NCI-H1436 treated with DMSO at 0.1 percent for 48 hours (cell line): Measurements from ENCODE around the gene AOX1.
"Not testable (repeated sequence)": the region's sequence is repeated elsewhere in the genome, so short reads cannot be mapped to it uniquely, and the experiment has no call there.

Experiments used
- DNase-seq: peaks from one replicate; lab custom pipeline; 2025; lab: John Stamatoyannopoulos, UW

The AOX1 gene

DNA sequence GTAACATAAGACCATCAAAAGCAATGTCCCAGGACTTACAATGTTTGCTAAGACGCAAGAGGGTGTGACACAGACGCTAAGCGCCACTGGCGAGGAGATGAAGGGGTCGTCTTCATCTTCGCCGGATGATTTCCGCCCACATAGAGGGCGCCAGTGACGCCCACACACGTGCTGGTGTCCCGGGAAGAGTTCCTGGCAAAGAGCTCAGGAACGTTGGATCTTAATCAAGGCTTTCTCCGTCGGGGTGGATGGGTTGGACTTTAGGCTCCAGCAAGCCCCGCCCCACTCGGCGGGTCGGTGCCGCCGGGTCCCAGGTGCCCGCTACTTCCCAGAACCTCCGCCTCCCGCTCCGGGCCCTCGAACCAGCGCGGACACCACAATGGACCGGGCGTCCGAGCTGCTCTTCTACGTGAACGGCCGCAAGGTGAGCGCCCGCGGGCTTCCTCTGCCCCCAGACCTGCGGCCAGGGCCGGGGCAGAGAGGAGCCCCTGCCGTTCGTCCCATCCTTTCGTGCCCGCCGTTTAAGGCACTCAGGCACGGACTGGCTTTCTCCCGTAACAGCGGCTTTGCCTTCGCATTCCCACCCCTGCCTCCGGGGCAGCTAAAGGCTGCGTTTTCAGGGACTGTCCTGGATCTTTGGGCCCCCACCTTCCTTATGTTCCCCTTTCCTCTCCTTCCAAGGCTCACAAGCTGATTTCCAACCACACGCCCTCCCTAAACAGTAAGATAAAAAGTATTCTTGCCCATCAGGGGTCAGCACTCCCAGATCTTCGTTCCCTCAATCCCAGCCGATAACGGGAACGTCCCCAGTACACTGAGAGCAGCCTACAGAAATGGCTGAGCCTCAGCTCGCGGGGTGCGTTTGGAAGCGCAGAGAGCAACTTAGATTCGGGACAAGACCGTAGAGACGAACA, at the start of gene AOX1:
Gene AOX1, plus strand, starts transcription at position 285 of the 914 bp plus-strand sequence. Its CDS starts 95 bp downstream, at position 380.
- DNase-seq, result no peak

DNA sequence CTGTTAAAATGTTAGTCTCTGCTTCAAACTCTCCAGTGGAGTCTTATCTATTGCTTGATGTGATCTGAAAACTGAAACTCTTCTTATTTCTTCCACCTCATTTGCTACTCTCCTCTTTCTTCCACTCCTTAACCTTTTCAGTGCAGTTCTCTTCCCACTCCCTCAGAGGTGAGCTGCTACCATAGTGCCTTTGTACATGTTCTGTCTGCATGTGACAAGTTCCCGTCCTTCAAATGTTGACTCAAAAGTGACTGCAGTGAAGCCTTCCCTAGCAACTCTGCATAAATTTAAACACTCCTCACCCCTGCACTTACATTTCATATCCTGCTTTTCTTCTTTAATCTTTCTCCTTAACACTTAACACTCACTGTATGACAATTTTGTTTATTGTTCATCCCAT, 47.7 kb upstream of the AOX1 start:
- no peak for DNase-seq

DNA sequence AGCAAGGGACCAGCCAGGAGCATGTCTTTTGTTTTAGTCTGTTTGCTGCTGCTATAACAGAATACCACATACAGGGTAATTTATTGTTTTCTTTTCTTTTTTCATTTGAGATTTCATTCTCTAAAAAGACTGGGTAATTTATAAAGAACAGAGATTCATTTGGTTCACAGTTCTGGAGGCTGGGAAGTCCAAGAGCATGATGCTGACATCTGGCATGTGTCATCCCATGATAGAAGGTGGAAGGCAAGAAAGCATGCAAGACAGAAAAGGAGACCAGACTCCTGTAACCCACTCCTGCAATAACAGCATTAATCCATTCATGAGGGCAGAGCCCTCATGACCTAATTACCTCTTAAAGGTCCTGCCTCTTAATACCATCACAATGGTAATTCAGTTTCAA, 45.0 kb upstream of the AOX1 start:
- no peak for DNase-seq

DNA sequence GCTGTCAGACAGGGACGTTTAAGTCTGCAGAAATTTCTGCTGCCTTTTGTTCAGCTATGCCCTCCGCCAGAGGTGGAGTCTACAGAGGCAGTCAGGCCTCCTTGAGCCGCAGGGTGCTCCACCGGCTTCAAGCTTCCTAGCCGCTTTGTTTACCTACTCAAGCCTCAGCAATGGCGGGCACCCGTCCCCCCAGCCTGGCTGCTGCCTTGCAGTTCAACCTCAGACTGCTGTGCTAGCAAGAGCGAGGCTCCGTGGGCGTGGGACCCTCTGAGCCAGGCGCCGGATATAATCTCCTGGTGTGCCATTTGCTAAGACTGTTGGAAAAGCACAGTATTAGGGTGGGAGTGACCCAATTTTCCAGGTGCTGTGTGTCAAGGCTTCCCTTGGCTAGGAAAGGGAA, 19.2 kb upstream of the AOX1 start:
- DNase-seq, result not testable (repeated sequence)

DNA sequence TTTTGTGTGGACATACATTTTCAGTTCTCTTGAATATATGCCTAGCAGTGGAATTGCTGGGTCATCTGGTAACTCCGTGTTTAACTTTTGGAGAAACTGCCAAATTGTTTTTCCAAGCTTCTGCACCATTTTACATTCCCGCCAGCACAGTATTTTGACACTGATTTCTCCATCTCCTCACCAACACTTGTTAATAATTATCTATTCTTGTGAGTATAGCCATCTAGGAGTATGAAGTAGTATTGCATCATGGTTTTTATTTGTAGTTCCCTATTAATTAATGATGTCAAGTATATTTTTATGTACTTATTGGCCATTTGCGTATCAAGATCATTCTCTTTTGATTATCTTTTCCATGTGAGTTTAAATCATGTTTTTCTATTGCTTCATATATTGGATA, 17.9 kb upstream of the AOX1 start:
- DNase-seq, result no peak

DNA sequence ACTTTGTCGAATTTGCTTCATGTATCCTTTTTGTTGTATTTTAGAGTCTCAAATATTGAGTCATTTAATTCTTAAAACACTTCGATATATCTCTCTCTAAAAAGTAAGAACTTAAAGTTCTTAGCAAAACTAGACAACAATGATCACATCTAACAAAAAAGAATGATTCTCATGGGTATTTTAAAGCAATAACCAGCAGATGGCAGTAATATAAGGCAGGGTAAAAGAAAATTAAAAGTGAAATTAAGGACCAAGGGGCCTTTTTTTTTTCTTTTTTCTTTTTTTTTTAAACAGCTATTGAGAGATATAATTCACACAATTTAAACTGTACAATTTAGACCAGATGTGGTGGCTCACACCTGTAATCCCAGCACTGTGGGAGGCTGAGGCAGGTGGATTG, 9.9 kb upstream of the AOX1 start:
- DNase-seq, result no peak

DNA sequence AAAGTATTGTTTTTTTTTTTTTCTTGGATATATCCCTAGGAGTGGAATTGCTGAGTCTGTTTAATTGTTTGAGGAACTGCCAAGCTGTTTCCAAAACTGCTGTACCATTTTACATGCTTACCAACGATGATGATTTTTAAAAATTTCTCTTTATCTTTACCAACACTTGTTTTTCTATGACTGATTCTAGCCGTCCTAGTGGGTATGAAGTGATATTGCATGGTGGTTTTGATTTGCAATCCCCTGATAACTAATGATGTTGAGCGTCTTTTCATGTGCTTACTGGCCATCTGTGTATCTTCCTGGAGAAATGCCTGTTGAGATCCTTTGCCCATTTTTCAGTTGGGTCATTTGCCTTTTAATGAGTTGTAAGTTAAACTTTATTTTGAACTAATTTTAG, 8.8 kb upstream of the AOX1 start:
- DNase-seq, result no peak

DNA sequence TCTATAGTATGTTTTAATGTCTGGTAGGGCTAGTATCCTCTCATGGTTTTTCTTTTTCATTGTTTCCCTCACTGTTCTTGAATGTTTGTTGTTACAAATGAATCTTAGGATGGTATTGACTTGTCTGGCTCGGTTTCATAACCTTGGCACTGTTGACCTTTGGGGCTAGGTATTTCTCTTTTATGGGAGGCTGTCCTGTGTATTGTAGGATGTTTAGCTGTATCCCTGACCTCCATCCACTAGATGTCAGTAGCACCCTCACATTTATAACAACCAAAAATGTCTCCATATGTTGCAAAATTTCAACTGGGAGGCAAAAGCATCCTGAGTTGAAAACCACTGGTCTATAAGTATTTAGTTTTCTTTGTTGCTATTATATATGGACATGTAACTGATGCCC, 7.0 kb upstream of the AOX1 start:
- no peak for DNase-seq

DNA sequence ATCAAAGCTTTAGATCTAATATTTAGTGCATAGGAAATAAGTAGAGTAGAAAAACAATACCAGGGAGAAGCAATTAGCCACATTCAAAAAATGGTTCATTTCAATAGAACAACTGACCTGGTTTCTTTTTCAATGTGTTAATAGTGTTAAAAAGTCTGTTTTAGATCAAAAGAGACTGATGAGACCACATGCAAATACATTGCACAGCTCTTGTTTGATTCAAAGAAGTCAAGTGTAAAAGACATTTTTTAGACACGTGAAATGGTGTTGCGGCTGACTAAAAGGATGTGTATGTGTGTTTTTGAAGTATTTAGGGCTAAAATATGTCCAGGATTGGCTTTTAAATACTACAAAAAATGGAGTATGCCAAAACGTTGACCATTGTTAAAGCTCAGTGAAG, 1.2 kb upstream of the AOX1 start:
- DNase-seq, result no peak

DNA sequence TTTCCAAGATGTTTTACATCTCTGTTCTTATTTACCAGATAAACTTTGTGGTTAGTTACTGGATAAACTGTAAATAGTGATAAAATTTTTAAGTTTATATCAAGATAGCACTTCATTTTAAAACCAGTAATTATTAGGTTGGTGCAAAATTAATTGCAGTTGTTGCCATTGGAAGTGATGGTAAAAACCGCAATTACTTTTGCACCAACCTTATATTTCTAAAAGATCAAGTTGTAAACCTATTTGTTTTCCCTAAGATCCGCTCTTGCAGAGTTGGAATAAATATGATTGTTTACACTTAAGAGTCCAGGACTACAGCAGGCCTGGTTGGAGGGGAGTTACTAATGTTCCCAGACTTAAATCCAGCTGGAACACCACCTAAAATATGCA, 479 bp upstream of the AOX1 start:
- DNase-seq, result no peak

DNA sequence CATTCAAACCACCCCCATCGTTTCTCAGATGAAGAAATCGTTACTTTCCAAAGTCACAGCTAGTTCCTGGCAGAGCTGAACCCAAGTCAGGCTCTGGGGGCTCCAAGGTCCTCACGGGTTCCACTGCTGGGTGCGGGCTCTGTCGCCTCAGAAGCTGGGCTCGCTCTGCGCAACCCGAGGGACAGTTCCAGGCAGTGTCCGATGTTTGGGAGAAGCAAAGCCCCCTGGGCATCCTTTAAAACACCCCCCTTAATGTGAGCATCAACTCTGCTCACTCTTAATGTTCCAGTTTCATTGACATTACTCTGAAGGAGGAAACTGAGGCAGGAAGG, 796 bp downstream of the AOX1 start:
- no peak for DNase-seq

DNA sequence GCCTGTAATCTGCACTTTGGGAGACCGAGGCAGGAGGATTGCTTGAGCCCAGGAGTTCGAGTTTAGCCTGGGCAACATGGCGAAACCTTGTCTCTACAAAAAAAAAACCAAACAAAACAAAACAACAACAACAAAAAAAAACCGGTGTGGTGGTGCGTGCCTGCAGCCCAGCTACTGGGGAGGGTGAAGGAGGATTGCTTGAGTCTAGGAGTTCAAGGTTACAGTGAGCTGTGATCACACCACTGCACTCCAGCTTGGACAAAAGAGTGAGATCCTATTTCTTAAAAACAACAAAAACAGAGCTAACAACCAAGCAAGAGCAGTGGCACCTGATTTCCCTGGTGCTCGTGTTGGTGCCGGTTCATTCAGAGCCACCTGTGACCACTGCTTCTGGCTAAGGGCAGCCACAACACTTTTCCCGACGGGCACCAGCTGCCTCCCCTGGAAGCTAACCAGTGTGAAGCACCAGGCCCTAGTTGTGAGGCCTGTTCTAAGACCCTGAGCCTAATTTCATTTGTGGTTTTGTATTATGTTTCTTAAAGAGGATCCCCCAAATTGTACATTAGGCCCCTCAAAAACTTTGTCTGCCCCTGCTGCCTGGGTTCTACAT, 1.3 kb downstream of the AOX1 start:
- no peak for DNase-seq

DNA sequence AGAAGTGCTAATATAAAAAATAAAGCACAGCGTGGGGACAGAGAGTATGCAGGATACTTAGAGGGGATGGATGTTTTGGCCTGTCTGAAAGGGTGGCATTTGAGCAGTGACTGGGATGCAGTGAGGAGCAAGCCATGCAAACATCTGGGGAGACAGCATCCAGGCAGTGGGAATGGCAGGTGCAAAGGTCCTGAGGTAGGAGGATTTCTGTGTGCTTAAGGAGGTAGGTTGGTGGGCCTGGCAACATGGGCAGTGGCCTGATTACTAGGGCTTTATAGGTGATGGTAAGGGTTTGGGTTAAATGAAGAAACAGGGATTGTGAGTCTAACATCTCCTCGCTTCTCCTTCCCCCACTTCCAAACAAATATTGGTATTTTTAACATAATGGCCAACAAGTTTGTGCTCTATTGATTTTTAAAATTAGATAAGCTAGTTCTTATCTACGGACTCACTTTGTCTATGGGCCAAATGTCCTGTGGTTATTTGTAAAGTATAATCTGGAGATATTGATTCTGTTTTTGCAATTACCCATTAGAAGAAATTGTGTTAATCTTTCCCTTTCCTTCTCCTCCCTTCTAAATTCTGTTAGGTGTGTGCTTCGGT, 2.4 kb downstream of the AOX1 start:
- no peak for DNase-seq

DNA sequence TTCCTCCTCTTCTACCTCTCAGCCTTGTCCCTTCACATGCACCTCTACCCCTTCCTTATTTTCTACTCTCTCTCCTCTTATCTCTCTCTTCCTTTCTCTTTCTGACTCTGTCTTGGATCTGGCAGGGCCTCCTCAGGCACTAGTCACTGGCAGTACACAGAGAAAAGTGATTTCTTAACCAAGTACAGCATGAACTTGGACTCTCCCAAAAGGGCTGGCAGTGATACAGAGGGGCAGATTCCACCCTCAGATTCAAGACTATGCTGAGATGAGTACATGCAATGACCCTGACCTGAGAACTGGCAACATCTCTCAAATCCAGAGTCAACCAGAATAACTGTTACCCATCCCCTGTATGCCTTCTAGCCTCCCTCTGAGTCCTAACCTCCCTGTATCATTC, 4.3 kb downstream of the AOX1 start:
- no peak for DNase-seq

DNA sequence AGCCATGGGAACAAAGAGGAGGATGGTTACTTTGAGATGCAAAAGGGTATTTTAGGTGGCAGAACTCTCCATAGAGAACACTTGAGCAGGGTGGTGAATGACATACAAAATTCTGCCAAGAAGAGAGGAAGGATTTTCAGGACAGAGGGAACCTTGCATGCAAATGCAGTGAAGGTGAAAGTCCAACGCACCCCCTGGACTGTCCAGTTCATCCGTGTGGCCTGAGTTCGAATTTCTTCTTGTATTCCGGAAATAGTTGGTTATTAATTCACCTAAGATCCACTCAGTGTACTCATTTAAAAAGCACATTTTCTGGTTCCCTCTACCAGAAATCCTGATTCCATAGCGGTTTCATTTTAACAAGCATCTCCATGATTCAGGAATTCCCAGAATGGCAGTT, 5.5 kb downstream of the AOX1 start:
- no peak for DNase-seq

DNA sequence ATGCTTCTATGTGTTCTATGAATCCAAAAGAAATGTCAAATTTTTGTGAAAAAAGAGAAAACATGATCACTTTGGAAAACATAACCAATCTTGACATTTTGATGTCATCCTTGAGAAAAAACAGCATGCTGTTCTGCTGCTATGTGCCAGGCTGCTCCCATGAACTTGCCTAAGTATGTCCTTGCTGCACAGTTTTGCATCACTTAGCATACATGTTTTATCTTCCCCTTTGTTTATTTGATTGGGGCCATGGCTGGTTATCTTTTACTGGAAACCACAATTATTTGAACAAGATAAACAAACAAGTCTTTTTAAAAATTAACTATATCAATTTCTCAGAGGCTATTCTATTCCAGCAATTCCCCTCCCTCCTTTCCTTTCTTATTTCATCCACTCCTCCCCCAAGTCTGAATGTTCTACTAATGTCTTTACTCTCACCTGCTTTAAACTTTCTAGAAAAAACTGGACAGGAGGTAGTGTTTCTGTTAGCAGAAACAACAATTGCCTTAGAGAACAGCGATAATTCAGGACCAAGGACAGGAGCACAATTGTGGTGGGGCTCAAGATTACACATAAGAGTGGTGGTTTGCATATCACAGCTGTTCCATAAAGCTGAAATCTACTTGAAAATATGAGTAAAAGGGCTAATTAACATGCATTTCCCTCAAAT, 6.7 kb downstream of the AOX1 start:
- no peak for DNase-seq

DNA sequence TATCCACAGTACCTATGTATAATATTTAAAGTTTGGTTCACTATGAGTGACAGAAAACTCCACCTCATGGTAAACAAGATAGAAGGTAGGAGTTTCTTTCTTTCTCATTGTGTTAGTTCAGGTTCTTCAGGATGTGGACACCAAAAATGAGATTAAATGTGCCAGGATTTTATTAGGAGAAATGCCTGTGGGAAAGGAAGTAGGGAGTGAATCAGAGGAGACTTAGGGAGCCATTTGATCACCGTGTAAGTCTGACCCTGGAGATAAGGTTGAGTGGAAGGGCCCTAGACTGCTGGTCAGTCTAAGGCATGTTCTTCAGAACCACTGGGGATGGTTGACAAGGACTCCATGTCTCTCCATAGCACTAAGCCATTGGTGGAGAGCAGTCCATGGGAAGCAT, 8.1 kb downstream of the AOX1 start:
- DNase-seq, result no peak

DNA sequence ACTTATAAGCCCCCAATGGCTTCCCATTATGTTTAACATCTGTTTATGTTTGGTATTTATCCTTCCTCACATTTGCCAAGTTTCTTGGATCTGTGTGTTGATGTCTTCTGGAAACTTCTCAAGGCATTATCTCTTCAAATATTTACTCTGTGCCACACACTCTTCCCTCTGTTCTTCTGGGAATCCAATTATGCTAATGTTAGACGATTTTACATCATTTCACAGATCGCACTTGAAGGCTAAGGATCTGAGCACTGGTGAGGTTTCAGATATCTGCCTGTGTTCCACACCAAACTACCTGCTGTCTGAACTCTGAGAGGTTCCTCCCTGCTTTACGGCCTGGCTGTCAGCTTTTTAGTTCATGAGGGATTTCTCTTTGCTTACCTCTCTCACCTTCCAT, 10.1 kb downstream of the AOX1 start:
- no peak for DNase-seq

DNA sequence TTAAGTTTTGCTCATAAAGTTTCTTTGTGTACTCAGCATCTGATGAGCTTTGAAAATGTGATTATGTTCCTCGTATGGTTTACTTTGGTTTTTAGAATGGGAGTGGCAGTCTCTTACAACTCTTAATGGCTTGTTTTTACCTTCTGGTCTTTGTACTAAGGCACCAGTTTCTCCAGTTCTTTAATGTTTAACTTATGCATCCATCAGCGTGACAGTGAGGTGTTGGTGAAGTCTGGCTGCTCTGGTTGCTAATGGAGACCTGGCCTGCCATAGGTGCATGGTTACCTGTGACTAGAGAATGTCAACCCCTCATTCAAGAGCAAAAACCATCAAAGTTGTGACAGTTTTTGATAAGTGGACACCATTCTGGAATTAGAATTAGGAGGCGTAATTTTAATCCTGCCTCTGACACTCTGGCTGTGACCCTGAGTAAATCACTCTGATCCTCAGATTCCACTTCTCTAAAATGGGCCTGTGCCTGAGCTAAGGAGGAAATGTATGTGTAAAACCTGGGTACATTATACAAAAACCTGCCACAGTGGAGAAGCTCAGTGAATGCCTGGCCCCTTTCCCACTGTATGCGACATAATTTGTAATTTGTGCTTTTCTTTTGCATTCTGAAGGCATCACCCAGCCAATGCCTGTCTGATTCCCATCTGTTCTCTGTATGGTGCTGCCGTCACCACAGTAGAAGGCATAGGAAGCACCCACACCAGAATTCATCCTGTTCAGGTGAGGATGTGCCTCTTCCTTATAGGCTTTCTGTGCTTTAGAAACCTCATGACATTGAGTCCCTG, 11.2 kb downstream of the AOX1 start:
- no peak for DNase-seq

DNA sequence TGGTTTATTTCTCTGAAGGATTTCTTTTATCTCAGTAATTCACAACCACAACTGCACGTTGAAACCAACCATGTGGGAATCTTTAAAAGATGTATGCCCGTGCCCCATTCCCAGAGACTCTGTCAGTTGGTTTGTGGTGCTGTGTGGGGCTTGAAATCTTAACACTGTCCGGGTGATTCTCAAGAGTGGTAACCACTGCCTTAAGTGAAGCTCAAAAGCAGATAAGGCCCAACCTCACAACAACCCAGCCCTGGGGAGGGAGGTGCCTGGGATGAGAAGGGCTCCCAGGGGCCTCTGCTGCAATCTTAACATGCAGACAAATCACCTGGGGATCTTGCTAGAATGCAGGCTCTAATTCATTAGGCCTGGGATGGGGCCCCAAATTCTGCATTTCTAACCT, 13.4 kb downstream of the AOX1 start:
- no peak for DNase-seq

DNA sequence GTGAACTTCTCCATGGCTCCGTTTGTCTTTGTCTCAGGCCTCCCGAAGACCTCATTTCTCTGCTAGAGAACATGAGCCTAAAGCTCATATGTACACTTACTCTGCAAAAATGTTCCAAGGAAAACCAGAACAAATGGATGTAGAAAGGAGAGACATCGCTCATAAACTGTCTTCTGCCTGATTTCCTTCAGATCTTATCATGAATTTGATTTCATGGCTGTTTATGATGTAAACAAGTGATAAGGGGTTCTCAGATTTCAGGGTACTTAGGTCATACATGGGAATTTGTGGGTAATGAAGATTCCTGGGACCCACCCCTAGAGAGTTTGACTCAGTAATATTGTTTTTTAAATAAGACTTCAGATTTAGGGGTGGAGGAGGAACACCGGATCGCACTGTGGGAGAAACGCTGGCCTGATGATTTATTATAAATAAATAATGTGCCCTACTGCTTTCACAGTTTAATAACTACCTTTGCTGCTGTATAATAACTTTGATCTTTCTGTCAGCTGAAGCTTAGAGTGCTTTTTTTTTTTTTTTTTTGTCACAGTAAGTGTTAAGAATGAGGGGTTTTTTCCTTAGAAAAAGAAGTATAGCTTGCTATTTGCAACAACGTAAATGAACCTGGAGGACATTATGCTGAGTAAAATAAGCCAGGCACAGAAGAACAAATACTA, 14.9 kb downstream of the AOX1 start:
- no peak for DNase-seq

DNA sequence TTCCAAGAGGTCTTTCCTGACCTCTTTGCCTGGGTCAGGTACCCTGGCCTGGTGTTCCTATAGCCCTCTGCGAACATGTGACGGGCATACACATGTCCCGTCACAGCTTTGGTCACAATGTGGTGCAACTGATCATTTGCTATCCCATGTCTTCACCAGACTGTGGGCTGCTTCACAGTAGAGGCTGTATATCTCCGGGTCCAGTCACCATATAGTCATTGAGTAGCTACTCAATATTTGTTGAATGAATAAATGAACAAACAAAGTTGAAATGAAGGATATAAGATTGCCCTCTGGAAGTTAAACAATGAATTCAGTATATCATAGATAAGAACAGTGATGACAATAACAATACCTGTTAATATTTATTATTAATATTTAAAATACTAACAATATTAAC, 16.8 kb downstream of the AOX1 start:
- no peak for DNase-seq
